ENCODE data around the gene OSTN.

The OSTN gene

DNA sequence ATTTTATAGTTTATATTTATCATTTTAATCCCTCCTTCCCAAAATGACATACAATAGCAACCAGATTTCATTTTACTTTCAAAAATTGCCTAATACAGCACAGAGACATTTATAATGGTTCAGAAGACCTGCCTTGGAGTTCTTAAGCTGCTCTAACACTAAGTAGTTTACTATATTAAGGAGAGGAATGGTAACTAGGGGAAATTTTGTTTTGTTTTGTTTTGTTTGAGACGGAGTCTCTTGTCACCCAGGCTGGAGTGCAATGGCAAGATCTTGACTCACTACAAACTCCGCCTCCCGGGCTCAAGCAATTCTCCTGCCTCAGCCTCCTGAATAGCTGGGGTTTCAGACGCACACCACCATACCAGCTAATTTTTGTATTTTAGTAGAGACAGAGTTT lies 107.4 kb downstream of the OSTN start:
- no peak for DNase-seq (ENCODE audit: low read depth)
- TF ChIP-seq, protein P1, sequence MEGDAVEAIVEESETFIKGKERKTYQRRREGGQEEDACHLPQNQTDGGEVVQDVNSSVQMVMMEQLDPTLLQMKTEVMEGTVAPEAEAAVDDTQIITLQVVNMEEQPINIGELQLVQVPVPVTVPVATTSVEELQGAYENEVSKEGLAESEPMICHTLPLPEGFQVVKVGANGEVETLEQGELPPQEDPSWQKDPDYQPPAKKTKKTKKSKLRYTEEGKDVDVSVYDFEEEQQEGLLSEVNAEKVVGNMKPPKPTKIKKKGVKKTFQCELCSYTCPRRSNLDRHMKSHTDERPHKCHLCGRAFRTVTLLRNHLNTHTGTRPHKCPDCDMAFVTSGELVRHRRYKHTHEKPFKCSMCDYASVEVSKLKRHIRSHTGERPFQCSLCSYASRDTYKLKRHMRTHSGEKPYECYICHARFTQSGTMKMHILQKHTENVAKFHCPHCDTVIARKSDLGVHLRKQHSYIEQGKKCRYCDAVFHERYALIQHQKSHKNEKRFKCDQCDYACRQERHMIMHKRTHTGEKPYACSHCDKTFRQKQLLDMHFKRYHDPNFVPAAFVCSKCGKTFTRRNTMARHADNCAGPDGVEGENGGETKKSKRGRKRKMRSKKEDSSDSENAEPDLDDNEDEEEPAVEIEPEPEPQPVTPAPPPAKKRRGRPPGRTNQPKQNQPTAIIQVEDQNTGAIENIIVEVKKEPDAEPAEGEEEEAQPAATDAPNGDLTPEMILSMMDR (IDR thresholded peaks at IDR 0.05; ENCODE audit: control insufficient read depth, extremely low read depth, insufficient read depth), result no peak
- H3K4me3 ChIP-seq (ENCODE audit: low read depth, low read length), result no peak overlapping the region

DNA sequence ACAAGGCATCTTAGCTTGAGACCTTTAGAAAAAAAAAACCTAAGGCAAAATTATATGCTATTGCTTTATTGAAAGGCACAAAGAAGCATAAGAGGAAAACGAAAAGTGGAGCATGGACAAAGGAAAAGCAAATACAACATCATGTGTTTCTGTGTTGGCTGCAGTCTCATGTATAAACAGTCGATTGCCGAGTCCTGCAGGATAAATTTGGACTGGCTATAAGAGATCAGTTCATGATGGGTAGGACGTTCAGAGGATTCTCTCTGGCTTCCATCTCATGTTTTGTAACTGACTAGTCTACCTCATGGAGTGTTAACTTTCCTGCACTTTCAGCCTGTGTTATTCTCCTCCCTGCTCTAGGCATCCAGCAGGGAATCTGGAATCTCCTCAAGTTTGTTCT lies 108.3 kb downstream of the OSTN start:
- TF ChIP-seq, protein P1 (IDR thresholded peaks at IDR 0.05; ENCODE audit: control insufficient read depth, extremely low read depth, insufficient read depth), result no peak
- DNase-seq (ENCODE audit: low read depth), result no peak
- no peak overlapping the region for H3K4me3 ChIP-seq (ENCODE audit: low read depth, low read length)

DNA sequence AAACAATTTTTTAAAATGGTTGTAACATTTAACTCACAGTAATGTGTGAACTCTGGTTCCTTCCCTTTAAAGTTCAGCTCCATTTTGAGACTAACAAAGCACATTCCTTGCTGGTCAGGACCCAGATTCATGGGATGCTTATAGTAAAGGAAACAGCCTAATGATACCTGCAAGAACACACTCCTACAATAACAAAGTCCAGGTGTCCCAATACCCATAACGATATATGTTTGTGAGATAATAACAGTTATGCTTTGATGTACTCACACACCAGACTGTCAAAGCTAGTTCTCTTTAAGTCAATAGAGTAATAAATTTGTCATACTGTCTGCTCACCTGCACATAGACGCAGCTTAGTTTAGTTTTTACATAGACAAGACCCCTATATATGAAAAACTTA lies 114.3 kb downstream of the OSTN start:
- TF ChIP-seq, protein P1 (IDR thresholded peaks at IDR 0.05; ENCODE audit: control insufficient read depth, extremely low read depth, insufficient read depth), result no peak
- no peak for DNase-seq (ENCODE audit: low read depth)

DNA sequence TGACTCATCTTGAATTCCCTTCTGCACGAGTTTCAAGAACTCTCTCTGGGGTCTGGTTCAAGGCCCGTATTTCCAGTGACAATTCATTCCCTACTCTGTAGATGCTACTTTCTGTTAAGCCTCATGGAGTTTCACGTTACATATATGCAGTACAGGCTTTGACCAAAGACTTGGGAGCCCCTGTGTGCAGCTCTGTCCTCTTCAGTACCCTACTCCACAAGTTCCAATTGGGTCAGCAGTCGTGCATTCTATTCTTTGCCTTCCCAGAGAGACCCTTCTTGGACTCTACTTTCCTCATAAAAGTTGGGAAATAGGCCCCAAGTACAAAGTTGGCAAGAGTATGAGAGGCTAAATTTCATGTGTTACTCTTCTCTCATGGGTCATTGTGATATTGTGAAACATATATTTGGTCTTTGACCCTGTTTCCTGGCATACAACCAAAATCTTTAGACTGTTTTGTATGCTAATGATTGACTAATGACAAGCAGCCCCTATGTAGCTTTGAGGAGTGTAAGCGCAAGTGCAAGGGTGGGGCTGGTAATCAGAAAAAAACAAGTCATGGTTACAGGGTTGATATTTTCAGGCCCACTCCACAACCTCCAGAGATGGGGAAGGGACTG lies 115.2 kb downstream of the OSTN start:
- H3K4me3 ChIP-seq (ENCODE audit: low read depth, low read length), result no peak overlapping the region
- TF ChIP-seq, protein P1 (IDR thresholded peaks at IDR 0.05; ENCODE audit: control insufficient read depth, extremely low read depth, insufficient read depth), result no peak
- DNase-seq (ENCODE audit: low read depth), result no peak

More for the DNA sequence above, 114.3 kb downstream of the OSTN start:
- no peak overlapping the region for H3K4me3 ChIP-seq (ENCODE audit: low read depth, low read length)
